ENCODE results near the gene ASB1.
A peak's percentile ranks its signal among the peaks of the same experiment; 100 is the strongest.

ASB1 gene

DNA sequence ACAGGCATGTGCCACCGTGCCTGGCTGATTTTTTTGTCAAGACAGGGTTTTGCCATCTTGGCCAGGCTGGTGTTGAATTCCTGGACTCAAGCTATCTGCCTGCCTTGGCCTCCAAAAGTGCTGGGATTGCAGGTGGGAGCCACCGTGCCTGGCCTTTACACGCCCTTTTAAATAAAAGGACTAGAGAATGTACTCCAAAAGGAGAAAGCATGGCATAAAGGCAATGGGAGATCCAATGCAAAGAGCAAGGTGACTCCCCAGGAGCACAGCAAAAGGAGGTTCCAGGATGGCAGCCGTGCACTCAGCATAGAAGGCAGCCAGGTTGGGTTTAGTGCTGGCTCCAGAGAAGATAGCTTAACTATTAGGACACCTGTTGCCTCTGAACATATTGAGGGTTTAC, 27.1 kb downstream of the ASB1 start:
- no peak overlapping the region for H3K4me3 ChIP-seq (ENCODE audit: low read depth, low read length)
- no peak for DNase-seq (ENCODE audit: low read depth)

DNA sequence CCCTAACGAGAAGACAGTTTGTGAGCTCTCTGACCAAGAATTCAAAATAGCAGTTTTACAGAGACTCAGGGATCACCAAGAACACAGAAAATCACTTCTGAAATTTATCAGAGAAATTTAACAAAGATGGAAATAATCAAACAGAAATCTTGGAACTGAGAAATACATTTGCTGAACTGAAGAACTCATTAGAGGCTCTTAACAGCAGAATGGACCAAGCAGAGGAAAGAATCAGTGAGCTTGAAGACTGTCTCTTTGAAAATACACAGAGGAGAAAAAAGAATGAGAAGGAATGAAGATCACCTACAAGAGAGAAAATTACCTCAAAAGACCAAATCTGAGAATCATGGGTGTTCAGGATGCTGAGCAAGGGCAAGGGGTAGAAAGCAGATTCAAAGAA, 29.7 kb downstream of the ASB1 start:
- DNase-seq (ENCODE audit: low read depth) = no peak
- no peak overlapping the region for H3K4me3 ChIP-seq (ENCODE audit: low read depth, low read length)
- TF ChIP-seq, protein P1, sequence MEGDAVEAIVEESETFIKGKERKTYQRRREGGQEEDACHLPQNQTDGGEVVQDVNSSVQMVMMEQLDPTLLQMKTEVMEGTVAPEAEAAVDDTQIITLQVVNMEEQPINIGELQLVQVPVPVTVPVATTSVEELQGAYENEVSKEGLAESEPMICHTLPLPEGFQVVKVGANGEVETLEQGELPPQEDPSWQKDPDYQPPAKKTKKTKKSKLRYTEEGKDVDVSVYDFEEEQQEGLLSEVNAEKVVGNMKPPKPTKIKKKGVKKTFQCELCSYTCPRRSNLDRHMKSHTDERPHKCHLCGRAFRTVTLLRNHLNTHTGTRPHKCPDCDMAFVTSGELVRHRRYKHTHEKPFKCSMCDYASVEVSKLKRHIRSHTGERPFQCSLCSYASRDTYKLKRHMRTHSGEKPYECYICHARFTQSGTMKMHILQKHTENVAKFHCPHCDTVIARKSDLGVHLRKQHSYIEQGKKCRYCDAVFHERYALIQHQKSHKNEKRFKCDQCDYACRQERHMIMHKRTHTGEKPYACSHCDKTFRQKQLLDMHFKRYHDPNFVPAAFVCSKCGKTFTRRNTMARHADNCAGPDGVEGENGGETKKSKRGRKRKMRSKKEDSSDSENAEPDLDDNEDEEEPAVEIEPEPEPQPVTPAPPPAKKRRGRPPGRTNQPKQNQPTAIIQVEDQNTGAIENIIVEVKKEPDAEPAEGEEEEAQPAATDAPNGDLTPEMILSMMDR (conservative IDR thresholded peaks at IDR 0.05; ENCODE audit: low read depth, low read length) = no peak

More for the DNA sequence above, 27.1 kb downstream of the ASB1 start:
- TF ChIP-seq, protein P1 (conservative IDR thresholded peaks at IDR 0.05; ENCODE audit: low read depth, low read length) = no peak

DNA sequence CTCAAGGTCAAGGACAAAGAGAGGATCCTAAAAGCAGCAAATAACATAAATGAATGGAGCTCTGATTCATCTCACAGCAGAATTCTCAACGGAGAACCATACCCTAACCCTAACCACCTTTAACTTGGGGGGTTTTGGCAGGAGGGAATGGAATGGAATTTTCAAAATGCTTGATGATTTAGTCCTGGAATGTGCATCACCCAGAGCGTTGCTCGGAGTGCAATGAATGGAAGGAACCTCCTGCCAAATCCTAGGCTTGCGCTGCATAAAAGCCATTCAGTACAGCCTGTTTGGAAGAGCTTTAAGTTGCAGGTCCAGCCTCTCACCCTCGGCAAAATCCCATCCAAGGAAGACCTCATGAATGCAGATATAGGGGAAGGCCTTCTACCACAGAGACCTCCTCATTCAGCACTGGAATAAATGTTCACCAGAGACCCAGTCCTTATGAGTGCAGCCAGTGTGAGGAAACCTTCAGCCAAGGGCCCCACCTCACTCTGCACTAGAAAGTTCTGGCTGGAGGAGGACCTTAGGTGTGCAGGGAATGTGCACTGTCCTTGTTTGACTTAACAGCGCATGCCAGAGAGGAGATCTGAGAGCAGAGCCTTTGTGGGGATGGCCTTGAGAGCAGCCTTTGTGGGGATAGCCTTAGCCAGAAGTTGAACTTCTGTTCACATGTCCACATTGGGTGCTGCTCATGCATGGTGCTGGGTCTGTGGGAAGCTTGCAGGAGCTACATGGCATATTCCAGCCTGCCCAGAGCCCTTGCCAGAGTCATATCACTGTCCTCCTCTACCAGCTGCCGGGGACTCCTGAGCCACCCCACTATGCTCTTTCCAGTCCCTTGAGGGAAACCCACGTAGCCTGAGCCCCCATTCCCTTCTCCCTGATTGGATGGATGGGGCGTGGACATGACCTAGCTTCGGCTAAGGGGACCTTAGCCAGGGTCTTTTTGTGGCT, 30.5 kb downstream of the ASB1 start:
- TF ChIP-seq, protein P1 (conservative IDR thresholded peaks at IDR 0.05; ENCODE audit: low read depth, low read length) = no peak

DNA sequence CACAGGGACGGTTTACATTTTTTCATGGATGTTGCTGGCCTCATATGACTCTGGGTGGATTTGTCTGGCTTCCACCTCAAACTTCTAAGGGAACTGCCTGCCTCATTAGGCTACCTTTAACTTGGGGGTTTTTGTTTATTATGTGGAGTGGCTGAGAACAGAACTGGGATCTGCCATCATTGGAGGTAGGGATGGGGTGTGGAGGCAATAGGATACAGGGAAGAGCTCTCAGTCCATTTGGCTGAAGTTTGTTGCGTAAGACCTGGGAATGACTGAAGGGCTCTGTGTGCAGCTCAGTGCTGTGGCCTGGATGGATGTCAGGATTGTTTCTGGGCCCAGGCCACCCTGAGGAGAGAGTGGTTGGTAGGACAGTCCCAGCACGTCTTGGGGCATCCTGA, 31.2 kb downstream of the ASB1 start:
- DNase-seq (ENCODE audit: low read depth) = no peak
- no peak overlapping the region for H3K4me3 ChIP-seq (ENCODE audit: low read depth, low read length)
- TF ChIP-seq, protein P1 (conservative IDR thresholded peaks at IDR 0.05; ENCODE audit: low read depth, low read length) = no peak

More for the DNA sequence above, 30.5 kb downstream of the ASB1 start:
- DNase-seq (ENCODE audit: low read depth) = peak; percentile 13
- no peak overlapping the region for H3K4me3 ChIP-seq (ENCODE audit: low read depth, low read length)

DNA sequence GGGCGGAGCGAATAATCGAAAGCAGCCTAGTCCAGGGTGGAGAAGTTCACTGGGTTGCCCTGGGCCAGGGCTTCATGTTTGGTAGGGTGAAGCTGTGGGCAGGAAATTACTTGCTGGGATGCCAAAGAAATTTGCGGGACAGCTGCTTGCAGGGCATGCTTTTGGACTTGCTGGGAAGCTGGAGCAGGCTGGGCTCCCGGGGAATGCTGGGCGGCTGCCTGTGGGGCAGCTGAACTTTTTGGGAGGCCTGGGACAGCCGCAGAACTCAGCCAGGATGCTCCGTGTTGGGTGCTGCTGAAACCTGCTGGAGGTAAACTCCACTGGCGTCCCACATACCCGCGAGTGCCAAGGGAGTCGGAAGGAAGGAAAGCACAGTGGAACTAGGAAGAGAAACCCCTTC, 31.9 kb downstream of the ASB1 start:
- H3K4me3 ChIP-seq (ENCODE audit: low read depth, low read length) = no peak overlapping the region
- no peak for DNase-seq (ENCODE audit: low read depth)
- TF ChIP-seq, protein P1 (conservative IDR thresholded peaks at IDR 0.05; ENCODE audit: low read depth, low read length) = no peak

DNA sequence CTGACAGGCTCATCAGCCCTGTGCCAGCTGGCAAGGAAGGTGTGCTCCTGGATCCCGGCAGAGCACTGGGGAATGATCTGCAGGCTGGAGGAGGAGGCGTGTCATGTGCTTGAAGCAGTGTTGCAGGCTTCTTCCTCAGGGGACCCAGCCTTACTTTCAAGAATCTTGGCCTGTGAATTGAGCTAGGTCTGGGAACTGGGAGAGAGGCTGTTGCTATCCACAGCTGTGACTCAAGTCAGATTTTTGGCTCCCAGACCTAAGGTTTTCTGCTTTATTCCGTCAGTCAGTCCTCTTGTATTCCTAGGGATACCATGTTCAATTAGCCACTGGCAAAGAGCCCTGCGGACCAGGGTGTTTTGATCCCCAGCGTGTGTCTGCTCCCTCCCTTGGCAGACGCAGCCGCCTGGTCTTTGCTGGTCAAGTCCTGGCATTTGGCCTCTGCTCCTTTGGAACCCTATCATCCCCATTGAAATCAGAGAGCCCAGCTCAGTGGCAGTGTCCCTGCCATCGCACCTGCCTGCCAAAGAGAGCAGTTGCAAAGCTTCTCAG, 32.4 kb downstream of the ASB1 start:
- TF ChIP-seq, protein P1 (conservative IDR thresholded peaks at IDR 0.05; ENCODE audit: low read depth, low read length) = no peak
- no peak overlapping the region for H3K4me3 ChIP-seq (ENCODE audit: low read depth, low read length)
- DNase-seq (ENCODE audit: low read depth) = peak; percentile 49

Measured in choroid plexus epithelial cell (primary cell).